Sigmoid colon (tissue), 7 donors: ENCODE data around the gene CHTOP. TPM values are rescaled to one million over a fixed set of nuclear protein-coding genes. Genes with fewer than 3 reads are reported as not detected.

ENCODE experiments used
- DNase-seq: peaks from one replicate; pipeline ENCODE4 v3.0.0-alpha.2; 2019
- H3K27ac ChIP-seq, 4 donors: fragments of 200-600 bp; sonication (generic); one replicate each; pipeline ENCODE4 v1.5.1; 2016 to 2019; ENCODE audit warnings: mild to moderate bottlenecking in 1 of 4
- H3K27me3 ChIP-seq, 3 donors: fragments of 200-600 bp; sonication (generic); one replicate each; pipeline ENCODE4 v1.5.1; 2019; ENCODE audit warnings: mild to moderate bottlenecking in 1 of 3
- H3K36me3 ChIP-seq, 4 donors: fragments of 200-600 bp; sonication (generic); one replicate each; pipeline ENCODE4 v1.5.1; 2016 to 2019
- H3K4me1 ChIP-seq, 4 donors: fragments of 200-600 bp; sonication (generic); one replicate each; pipeline ENCODE4 v1.5.1; 2017 to 2019
- H3K4me3 ChIP-seq, 4 donors: fragments of 200-600 bp; sonication (generic); one replicate each; pipeline ENCODE4 v1.5.1; 2017 to 2019; ENCODE audit warnings: mild to moderate bottlenecking in 2 of 4, moderate library complexity in 1 of 4
- H3K9me3 ChIP-seq, 4 donors: fragments of 200-600 bp in 3 of 4; sonication (generic) in 3 of 4; one replicate each; pipeline versions ENCODE4 v1.5.1 to v1.6.1; 2013 to 2019
- CTCF ChIP-seq, 4 experiments: fragments of 450-650 bp in 3 of 4; fragments of 200-600 bp in 1 of 4; IDR thresholded peaks; one replicate each; pipeline ENCODE4 v1.5.1; 2016 to 2019; ENCODE audit warnings: antibody characterized with exemption in 4 of 4, mild to moderate bottlenecking in 3 of 4, moderate library complexity in 2 of 4
- EP300 ChIP-seq, 4 donors: sonication (generic); formaldehyde crosslinking; IDR thresholded peaks; one replicate each; pipeline ENCODE4 v1.6.1; 2017; ENCODE audit warnings: antibody characterized with exemption in 4 of 4
- POLR2A ChIP-seq, 2 donors: fragments of 450-650 bp; IDR thresholded peaks; one replicate each; pipeline ENCODE4 v1.6.1; 2016; ENCODE audit warnings: antibody characterized with exemption in 2 of 2, mild to moderate bottlenecking in 2 of 2, moderate library complexity in 2 of 2
- POLR2AphosphoS5 ChIP-seq, 4 donors: sonication (generic); formaldehyde crosslinking; IDR thresholded peaks; one replicate each; pipeline ENCODE4 v1.6.1; 2017; ENCODE audit warnings: antibody characterized with exemption in 4 of 4
- WGBS, 2 donors: extraction: QIAGEN DNeasy Blood & Tissue Kit; methylation state at CpG; one replicate each; pipeline ENCODE4 v1.1.7; 2013; 5-methylcytosine and 5-hydroxymethylcytosine counted together
- intact Hi-C: fragments of 100-400 bp; cut with DNase I; formaldehyde crosslinking; loops from one replicate; pipeline ENCODE4 v1.15.1; 2023
- polyA plus RNA-seq, 3 donors: library from polyadenylated mRNA; stranded (reverse); fragments of 200-250 nt; gene quantifications; one replicate each; pipeline ENCODE4 v1.2.3, GENCODE V29; 2013
- total RNA-seq, 4 donors: library from RNA; depleted of rRNA; stranded (reverse); fragments of >200 nt; gene quantifications; one replicate each; pipeline ENCODE4 v1.1.0, GENCODE V29; 2016
- donor health status: healthy with polysubstance abuse.
- donor health status: Bipolar disorder and iron deficiency.
- donor health status: healthy.

CHTOP gene
- total and polyA plus RNA-seq, 7 donors, result 35.4 to 65.4 (median 49.3) TPM

- no peak overlapping the region for H3K4me3 ChIP-seq
- TF ChIP-seq EP300 (IDR thresholded peaks at IDR 0.05) (no peak), CTCF (IDR thresholded peaks at IDR 0.05) (no peak), POLR2A (IDR thresholded peaks at IDR 0.05) (no peak), POLR2AphosphoS5 (IDR thresholded peaks at IDR 0.05) (no peak)
These were observed 45.4 kb upstream of the CHTOP start for GRCh38 chr1:153588482-153588881.

DNA sequence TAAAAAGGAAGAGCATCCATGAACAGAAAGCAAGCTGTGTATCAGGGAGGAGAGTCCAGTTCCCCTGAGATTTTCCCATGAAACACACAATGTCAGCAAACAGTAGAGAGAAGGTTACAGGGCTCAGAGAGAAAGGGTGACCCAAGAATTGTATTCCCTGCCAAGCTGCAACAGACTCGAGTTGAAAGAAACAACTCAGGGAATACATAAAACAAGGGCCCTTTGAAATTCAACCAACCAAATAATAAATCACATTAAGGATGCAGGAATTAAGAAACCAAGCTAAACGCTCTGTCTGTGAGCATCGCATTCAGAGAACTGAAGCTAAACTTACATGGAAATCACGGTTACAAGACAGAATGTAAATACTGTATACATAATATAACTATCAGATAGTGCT, 41.1 kb upstream of the CHTOP start:
- no peaks in the 10 kb centered on the region for H3K4me1 ChIP-seq
- intact Hi-C loops, result no loop called here

More at GRCh38 chr1:153588482-153588881, 45.4 kb upstream of the CHTOP start:
- no peak for DNase-seq
- H3K9me3 ChIP-seq, result no peaks in the 10 kb centered on the region
- no peak overlapping the region for H3K27ac ChIP-seq
- no peaks in the 10 kb centered on the region for H3K36me3 ChIP-seq
- intact Hi-C loops, result no loop called here
- no peaks in the 10 kb centered on the region for H3K27me3 ChIP-seq
- WGBS, 2 donors, result 84 to 86% methylated on average over 2 of the region's 2 CpGs
- no peaks in the 10 kb centered on the region for H3K4me1 ChIP-seq

DNA sequence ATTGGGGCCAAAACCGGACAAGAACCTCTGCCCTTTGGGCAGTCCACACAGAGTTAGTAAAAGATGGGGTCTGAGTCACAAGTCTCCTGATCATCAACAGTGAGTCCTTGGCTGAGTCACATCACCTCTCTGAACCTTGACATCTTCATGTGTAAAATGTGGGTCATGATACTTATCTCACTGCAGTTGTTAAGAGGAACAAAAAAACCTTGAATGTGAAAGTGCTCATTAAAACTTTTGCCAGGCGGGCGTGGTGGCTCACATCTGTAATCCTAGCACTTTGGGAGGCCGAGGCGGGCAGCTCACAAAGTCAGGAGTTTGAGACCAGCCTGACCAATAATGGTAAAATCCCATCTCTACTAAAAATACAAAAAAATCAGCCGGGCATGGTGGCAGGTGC, 36.7 kb upstream of the CHTOP start:
- Histone ChIP-seq H3K27me3 (no peaks in the 10 kb centered on the region), H3K27ac (no peak overlapping the region), H3K36me3 (no peaks in the 10 kb centered on the region), H3K4me1 (no peaks in the 10 kb centered on the region), H3K9me3 (no peaks in the 10 kb centered on the region), H3K4me3 (no peak overlapping the region)
- WGBS, 2 donors, result 70 to 87% methylated on average over 6 of the region's 6 CpGs
- no peak for DNase-seq
- no peak for TF ChIP-seq POLR2AphosphoS5 (IDR thresholded peaks at IDR 0.05)
- TF ChIP-seq CTCF (IDR thresholded peaks at IDR 0.05), result no peak
- no peak for TF ChIP-seq EP300 (IDR thresholded peaks at IDR 0.05)
- no peak for TF ChIP-seq POLR2A (IDR thresholded peaks at IDR 0.05)
- intact Hi-C loops, result no loop called here

More for the DNA sequence above, 41.1 kb upstream of the CHTOP start:
- Histone ChIP-seq H3K27me3 (no peaks in the 10 kb centered on the region), H3K4me3 (no peak overlapping the region), H3K9me3 (no peaks in the 10 kb centered on the region), H3K27ac (no peak overlapping the region), H3K36me3 (no peaks in the 10 kb centered on the region)
- TF ChIP-seq POLR2AphosphoS5 (IDR thresholded peaks at IDR 0.05) (no peak), EP300 (IDR thresholded peaks at IDR 0.05) (no peak), CTCF (IDR thresholded peaks at IDR 0.05) (no peak), POLR2A (IDR thresholded peaks at IDR 0.05) (no peak)
- DNase-seq, result no peak
- WGBS, 2 donors, result 71 to 80% methylated on average over 4 of the region's 4 CpGs

DNA sequence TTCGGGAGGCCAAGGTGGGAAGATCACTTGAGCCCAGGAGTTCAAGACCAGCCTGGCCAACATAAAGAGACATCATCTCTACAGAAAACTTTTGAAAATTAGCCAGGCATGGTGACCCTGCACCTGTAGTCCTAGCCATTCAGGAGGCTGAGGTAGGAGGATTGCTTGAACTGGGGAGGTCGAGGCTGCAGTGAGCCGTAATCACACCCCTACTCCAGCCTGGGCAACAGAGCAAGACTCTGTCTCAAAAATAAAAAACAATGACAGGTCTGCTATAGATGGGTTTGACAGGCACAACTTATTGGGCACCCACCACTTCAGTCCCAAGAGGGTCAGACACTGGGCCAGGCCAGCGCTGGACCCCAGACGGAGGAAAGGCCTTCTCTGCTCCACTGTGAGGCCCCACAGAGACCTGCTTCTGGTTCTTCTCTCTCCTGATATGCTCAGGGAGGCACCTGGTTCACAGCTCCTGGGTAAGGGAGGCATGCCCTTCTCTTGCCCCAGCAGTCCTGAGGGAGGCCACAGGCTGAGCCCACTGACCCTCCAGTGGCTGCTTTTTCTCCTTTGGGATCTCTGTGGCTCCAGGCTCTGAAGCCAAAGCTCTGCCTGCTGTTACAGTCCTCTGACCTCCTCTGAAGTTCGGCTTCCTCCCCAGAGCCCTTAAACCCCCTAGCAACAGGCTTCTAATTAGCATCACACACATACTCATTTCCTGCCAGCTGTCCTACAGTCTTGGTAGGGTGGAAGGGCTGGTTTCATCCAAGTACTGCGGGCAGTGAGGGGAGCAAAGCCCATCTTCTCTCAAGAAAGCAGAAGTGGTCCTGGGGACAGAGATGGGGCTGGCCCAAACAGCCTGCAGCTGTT, 35.3 kb upstream of the CHTOP start:
- 62 to 85% methylated on average over 7 of the region's 7 CpGs for WGBS, 2 donors
- H3K27ac ChIP-seq, result no peak overlapping the region
- intact Hi-C loops, result no loop called here
- TF ChIP-seq POLR2AphosphoS5 (IDR thresholded peaks at IDR 0.05) (no peak), CTCF (IDR thresholded peaks at IDR 0.05) (no peak), EP300 (IDR thresholded peaks at IDR 0.05) (no peak), POLR2A (IDR thresholded peaks at IDR 0.05) (no peak)
- no peaks in the 10 kb centered on the region for H3K36me3 ChIP-seq
- no peaks in the 10 kb centered on the region for H3K27me3 ChIP-seq
- peak; percentile 28 for DNase-seq
- H3K9me3 ChIP-seq, result no peaks in the 10 kb centered on the region
- no peaks in the 10 kb centered on the region for H3K4me1 ChIP-seq
- H3K4me3 ChIP-seq, result no peak overlapping the region
